ENCODE measurements around the gene LIPC.
A peak's percentile ranks its signal among the peaks of the same experiment; 100 is the strongest.

The LIPC gene

GRCh38 chr15:58487724-58488120, 55.9 kb downstream of the LIPC start:
- TF ChIP-seq FOXM1 (IDR thresholded peaks at IDR 0.05; ENCODE audit: borderline replicate concordance, low read depth) = no peak
- peak; percentile 15 for TF ChIP-seq MAX (IDR thresholded peaks at IDR 0.05)

- no peak for TF ChIP-seq CEBPB (IDR thresholded peaks at IDR 0.05)
- TF ChIP-seq ZBTB7A (IDR thresholded peaks at IDR 0.05; ENCODE audit: low read depth) = no peak
- no peak for TF ChIP-seq TCF12 (IDR thresholded peaks at IDR 0.05; ENCODE audit: low read depth)
- TF ChIP-seq FOXM1 (IDR thresholded peaks at IDR 0.05; ENCODE audit: borderline replicate concordance, low read depth) = no peak
- TF ChIP-seq TEAD4 (IDR thresholded peaks at IDR 0.05) = no peak
- TF ChIP-seq MAX (IDR thresholded peaks at IDR 0.05) = no peak
- TF ChIP-seq EP300 (IDR thresholded peaks at IDR 0.05; ENCODE audit: borderline replicate concordance) = no peak
- no peak for TF ChIP-seq CREB1 (IDR thresholded peaks at IDR 0.05; ENCODE audit: low read depth)
- TF ChIP-seq EGR1 (IDR thresholded peaks at IDR 0.05) = no peak
- TF ChIP-seq NFIC (IDR thresholded peaks at IDR 0.05) = no peak
- no peak for TF ChIP-seq RAD21 (IDR thresholded peaks at IDR 0.05; ENCODE audit: low read depth)
- TF ChIP-seq YY1 (IDR thresholded peaks at IDR 0.05; ENCODE audit: low read depth) = no peak
- no peak for TF ChIP-seq TAF1 (IDR thresholded peaks at IDR 0.05; ENCODE audit: low read depth)
- no peak for TF ChIP-seq REST (IDR thresholded peaks at IDR 0.05; ENCODE audit: low read depth)
- no peak for TF ChIP-seq USF1 (IDR thresholded peaks at IDR 0.05)
Observed at GRCh38 chr15:58489289-58490085, 57.7 kb downstream of the LIPC start.

GRCh38 chr15:58490086-58490887, 58.5 kb downstream of the LIPC start:
- peak; percentile 92 for TF ChIP-seq TCF12 (IDR thresholded peaks at IDR 0.05; ENCODE audit: low read depth)
- TF ChIP-seq MAX (IDR thresholded peaks at IDR 0.05) = no peak; the same call in 1 of the 2 replicates
- TF ChIP-seq TEAD4 (IDR thresholded peaks at IDR 0.05) = no peak
- TF ChIP-seq EP300 (IDR thresholded peaks at IDR 0.05; ENCODE audit: borderline replicate concordance) = peak; percentile 93
- no peak for TF ChIP-seq REST (IDR thresholded peaks at IDR 0.05; ENCODE audit: low read depth)
- peak; percentile 94; the same call in 1 of the 2 replicates for TF ChIP-seq FOXM1 (IDR thresholded peaks at IDR 0.05; ENCODE audit: borderline replicate concordance, low read depth)
- no peak for TF ChIP-seq ZBTB7A (IDR thresholded peaks at IDR 0.05; ENCODE audit: low read depth)
- TF ChIP-seq NFIC (IDR thresholded peaks at IDR 0.05) = peak; percentile 81
- TF ChIP-seq EGR1 (IDR thresholded peaks at IDR 0.05) = peak; percentile 73
- no peak for TF ChIP-seq RAD21 (IDR thresholded peaks at IDR 0.05; ENCODE audit: low read depth)
- peak; percentile 79 for TF ChIP-seq CEBPB (IDR thresholded peaks at IDR 0.05)
- TF ChIP-seq CREB1 (IDR thresholded peaks at IDR 0.05; ENCODE audit: low read depth) = no peak
- TF ChIP-seq USF1 (IDR thresholded peaks at IDR 0.05) = no peak
- no peak for TF ChIP-seq YY1 (IDR thresholded peaks at IDR 0.05; ENCODE audit: low read depth)
- 0 out of 2 replicates have a peak, but pooled peaks have one; percentile 57 for TF ChIP-seq TAF1 (IDR thresholded peaks at IDR 0.05; ENCODE audit: low read depth)

- TF ChIP-seq RAD21 (IDR thresholded peaks at IDR 0.05; ENCODE audit: low read depth) (no peak), TEAD4 (IDR thresholded peaks at IDR 0.05) (peak; percentile 62; the same call in 1 of the 2 replicates), TAF1 (IDR thresholded peaks at IDR 0.05; ENCODE audit: low read depth) (0 out of 2 replicates have a peak, but pooled peaks have one; percentile 17), FOXM1 (IDR thresholded peaks at IDR 0.05; ENCODE audit: borderline replicate concordance, low read depth) (no peak; the same call in 1 of the 2 replicates), EGR1 (IDR thresholded peaks at IDR 0.05) (no peak), ZBTB7A (IDR thresholded peaks at IDR 0.05; ENCODE audit: low read depth) (no peak), CREB1 (IDR thresholded peaks at IDR 0.05; ENCODE audit: low read depth) (no peak), REST (IDR thresholded peaks at IDR 0.05; ENCODE audit: low read depth) (no peak), MAX (IDR thresholded peaks at IDR 0.05) (no peak; the same call in 1 of the 2 replicates), YY1 (IDR thresholded peaks at IDR 0.05; ENCODE audit: low read depth) (no peak), CEBPB (IDR thresholded peaks at IDR 0.05) (no peak), NFIC (IDR thresholded peaks at IDR 0.05) (no peak), TCF12 (IDR thresholded peaks at IDR 0.05; ENCODE audit: low read depth) (peak; percentile 57), EP300 (IDR thresholded peaks at IDR 0.05; ENCODE audit: borderline replicate concordance) (peak; percentile 54; the same call in 1 of the 2 replicates), USF1 (IDR thresholded peaks at IDR 0.05) (no peak)
Observed at GRCh38 chr15:58490888-58491473, 59.2 kb downstream of the LIPC start.
